ENCODE measurements around the gene GZMA.

GRCh38 chr5:55108661-55109060 is 6.2 kb downstream of the GZMA start:
- TF ChIP-seq STAT1 (IDR thresholded peaks at IDR 0.05; ENCODE audit: unreplicated experiment) (no peak), CTCF (conservative IDR thresholded peaks at IDR 0.05; ENCODE audit: low read depth in 2 of 2) (no peak), CREB1 (CRISPR knock-in tag; IDR thresholded peaks at IDR 0.05; ENCODE audit: low read depth) (no peak), EZH2 (IDR thresholded peaks at IDR 0.05; ENCODE audit: low read depth, unreplicated experiment) (no peak), ETS1 (IDR thresholded peaks at IDR 0.05) (no peak)
